Subcutaneous adipose tissue (tissue), 4 donors: ENCODE results near the gene NHLRC2. TPM values are rescaled to one million over a fixed set of nuclear protein-coding genes. Genes with fewer than 3 reads are reported as not detected.

ENCODE experiments used
- total RNA-seq, 4 donors: library from RNA; depleted of rRNA; stranded (reverse); fragments of >200 nt; gene quantifications; one replicate each; pipeline ENCODE4 v1.1.0, GENCODE V29; 2016
- TF ChIP-seq, protein P1 (sequence below): fragments of 450-650 bp; IDR thresholded peaks from one replicate; pipeline ENCODE4 v1.5.1; 2016; ENCODE audit warnings: low read depth, mild to moderate bottlenecking, control low read depth, antibody characterized with exemption, moderate library complexity

NHLRC2 gene
- total RNA-seq, 4 donors from 2014 or later: 25.0 to 68.6 (median 45.6) TPM

DNA sequence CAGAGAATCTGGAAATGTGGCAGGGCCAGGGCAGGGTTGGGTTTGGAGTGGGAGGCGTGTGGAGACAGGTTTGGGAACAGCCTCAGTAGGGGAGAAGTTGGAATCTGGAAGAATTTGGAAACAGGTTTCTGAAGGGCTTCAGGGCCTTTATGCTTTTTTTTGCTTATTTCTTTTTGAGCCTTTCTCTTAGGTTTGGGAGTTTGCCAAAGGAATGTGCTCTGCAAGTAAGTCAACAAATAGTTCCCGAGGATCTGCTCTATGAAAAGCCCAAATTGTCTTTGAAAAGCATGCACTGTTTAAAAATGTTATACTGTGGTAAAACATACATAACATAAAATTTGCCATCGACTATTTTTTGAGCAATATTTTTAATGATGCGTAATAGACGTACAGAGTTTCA lies 102.6 kb downstream of the NHLRC2 start:
- TF ChIP-seq, protein P1, sequence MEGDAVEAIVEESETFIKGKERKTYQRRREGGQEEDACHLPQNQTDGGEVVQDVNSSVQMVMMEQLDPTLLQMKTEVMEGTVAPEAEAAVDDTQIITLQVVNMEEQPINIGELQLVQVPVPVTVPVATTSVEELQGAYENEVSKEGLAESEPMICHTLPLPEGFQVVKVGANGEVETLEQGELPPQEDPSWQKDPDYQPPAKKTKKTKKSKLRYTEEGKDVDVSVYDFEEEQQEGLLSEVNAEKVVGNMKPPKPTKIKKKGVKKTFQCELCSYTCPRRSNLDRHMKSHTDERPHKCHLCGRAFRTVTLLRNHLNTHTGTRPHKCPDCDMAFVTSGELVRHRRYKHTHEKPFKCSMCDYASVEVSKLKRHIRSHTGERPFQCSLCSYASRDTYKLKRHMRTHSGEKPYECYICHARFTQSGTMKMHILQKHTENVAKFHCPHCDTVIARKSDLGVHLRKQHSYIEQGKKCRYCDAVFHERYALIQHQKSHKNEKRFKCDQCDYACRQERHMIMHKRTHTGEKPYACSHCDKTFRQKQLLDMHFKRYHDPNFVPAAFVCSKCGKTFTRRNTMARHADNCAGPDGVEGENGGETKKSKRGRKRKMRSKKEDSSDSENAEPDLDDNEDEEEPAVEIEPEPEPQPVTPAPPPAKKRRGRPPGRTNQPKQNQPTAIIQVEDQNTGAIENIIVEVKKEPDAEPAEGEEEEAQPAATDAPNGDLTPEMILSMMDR: no peak

DNA sequence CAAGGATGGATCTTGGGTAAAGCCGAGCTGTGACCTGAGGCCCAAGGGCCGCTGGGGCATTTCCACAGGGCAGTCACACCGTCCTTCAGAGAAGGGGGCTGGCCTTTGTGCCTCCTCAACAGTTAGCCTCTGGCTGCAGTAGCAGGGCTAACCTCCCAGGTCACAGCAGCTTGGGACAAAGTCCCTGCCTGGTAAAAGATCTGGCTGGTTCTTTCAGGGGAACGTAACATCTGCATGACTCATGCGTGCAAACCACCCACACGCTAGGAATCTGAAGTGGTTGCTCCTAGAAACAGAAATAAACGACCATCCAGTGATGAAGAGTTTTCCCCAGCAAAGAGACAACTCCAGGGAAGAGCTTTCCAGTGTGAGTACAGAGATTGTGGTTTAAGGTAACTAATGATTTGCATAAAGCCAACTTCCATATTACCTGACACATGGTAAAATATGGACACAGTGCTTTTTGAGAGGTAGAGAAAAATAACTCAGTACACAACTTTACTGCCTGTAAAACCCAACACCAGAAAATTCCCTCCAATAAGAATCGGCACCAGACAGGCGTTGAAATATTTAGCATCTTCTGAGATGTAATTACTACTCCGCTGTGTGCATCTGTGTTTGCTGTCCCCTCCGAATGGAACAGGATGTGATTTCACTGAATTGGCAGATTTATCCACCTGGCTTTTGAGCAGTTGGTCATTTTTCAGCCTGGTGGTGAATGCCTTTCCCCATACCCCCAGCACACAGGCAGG lies 104.3 kb downstream of the NHLRC2 start:
- TF ChIP-seq, protein P1: no peak

DNA sequence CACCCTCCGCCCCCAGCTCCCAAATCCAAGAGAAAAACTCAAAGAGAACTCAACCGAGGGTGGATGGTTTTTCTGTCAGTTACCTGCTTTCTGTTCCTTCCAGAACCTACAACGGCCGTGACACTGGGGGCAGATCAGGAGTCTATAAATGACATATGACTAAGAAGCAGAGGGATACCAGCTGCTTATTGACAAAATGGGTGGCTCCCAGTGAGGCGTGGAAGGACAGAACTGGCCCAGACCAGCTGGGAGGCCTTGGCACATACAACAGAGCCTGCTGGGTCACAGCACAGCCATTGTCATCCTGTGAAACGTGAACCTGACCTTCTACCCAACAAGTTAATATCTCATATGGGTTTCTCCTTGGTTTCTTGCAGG lies 104.9 kb downstream of the NHLRC2 start:
- TF ChIP-seq, protein P1: no peak

GRCh38 chr10:113960617-113961181 lies 106.2 kb downstream of the NHLRC2 start:
- TF ChIP-seq, protein P1: no peak

DNA sequence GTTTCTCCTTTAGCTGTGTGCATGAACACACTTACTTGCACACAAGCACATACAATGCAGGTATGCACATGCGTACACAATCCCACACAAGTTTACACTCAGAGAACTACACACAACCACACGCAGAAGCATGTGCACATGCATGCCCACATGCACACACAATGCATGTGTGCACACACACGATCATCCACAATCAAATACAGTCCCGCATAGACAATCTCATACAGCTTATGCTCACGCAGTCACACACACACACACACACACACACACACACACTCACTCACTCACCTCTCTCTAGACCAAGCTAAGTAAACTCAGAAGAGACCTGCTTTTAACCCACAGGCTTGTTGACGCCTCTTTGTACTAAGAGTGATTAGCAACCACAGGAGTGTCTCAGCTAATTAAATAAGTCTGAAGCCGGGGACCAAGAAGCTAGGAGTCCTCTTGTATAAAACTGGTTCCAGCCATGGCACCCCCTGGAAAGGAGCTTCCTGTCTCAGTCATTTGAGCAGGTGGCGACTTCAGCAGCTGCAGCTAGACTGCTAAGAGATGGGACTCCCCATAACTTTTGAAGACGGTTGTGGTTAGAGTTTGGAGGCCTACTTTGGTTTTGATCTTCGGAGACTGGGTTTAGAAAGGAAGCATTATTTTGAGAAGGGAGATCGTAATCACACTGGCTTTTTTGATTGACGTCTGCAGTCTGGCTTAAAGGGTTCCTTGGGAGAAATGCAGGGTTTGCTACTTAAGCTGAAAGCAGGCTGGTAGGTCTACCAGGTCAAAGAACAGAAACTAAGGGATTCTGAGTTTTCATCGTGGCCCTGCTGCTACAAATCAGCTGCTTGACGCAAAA lies 106.9 kb downstream of the NHLRC2 start:
- TF ChIP-seq, protein P1: no peak

DNA sequence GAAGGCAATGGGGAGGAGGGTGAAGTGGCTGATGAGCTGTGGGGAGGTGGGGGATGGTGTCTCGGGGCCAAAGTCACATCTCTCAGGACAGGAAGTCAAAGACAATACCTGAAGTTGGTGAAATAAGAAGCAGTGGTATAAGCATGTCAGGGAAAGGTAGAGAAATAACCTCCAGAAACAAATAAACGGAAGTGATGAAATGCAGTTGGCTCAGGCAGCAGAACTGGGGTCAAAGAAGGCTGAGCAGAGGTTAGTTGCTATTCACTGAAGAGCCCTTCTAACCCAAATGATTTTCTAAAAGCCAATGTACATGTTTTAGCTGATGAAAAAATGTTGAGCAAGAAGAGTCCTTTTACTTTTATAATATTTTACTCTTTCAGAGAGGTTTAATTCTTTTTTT lies 110.6 kb downstream of the NHLRC2 start:
- TF ChIP-seq, protein P1: no peak

DNA sequence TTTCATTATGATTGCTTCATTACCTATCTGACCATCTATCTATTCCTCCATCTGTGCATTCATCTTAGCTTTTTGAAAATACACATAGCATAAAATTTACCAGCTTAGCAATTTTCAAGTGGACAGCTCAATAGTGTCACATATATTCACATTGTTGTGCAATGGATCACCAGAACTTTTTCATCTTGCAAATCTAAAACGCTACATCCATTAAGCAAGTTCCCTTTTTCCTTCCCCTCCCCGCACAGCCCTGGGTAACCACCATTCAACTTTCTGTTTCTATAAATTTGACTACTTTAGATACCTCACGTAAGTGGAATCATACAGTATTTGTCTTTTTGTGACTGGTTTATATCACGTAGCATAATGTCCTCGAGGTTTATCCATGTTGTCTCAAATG lies 111.2 kb downstream of the NHLRC2 start:
- TF ChIP-seq, protein P1: no peak
